Loucy (cell line): ENCODE data around the gene BRICD5.

Experiments used
- H2AFZ ChIP-seq: fragments of 200-600 bp; sonication (generic); 2 replicates; pipeline ENCODE4 v1.6.0; 2016; ENCODE audit warnings: antibody characterized with exemption, mild to moderate bottlenecking, low read length, moderate library complexity
- H3F3A ChIP-seq: fragments of 200-600 bp; 2 replicates; pipeline ENCODE4 v1.6.0; 2016; ENCODE audit warnings: antibody characterized with exemption, low read depth, mild to moderate bottlenecking
- H3K27me3 ChIP-seq: fragments of 200-600 bp; sonication (generic); 2 replicates; pipeline ENCODE4 v1.6.1; 2014; ENCODE audit warnings: low read length, mild to moderate bottlenecking; ENCODE audit not compliant: insufficient read depth, poor library complexity, severe bottlenecking
- H3K36me3 ChIP-seq: fragments of 200-600 bp; sonication (generic); 2 replicates; pipeline ENCODE4 v1.6.1; 2016; ENCODE audit warnings: low read length; ENCODE audit not compliant: insufficient read depth
- H3K4me1 ChIP-seq: fragments of 200-600 bp; sonication (generic); 2 replicates; pipeline ENCODE4 v1.5.1; 2014; ENCODE audit warnings: low read length, mild to moderate bottlenecking; ENCODE audit not compliant: insufficient read depth, poor library complexity, severe bottlenecking
- H3K4me2 ChIP-seq: fragments of 200-600 bp; sonication (generic); 2 replicates; pipeline ENCODE4 v1.6.0; 2014; ENCODE audit warnings: antibody characterized with exemption, low read length, low read depth, mild to moderate bottlenecking; ENCODE audit not compliant: poor library complexity, severe bottlenecking
- H3K4me3 ChIP-seq: fragments of 200-600 bp; sonication (generic); 2 replicates; pipeline ENCODE4 v1.5.1; 2014; ENCODE audit warnings: low read length, mild to moderate bottlenecking, mixed read lengths; ENCODE audit not compliant: poor library complexity, severe bottlenecking
- H3K79me2 ChIP-seq: fragments of 200-600 bp; sonication (generic); 2 replicates; pipeline ENCODE4 v1.6.1; 2014; ENCODE audit warnings: low read length; ENCODE audit not compliant: insufficient read depth
- H3K9ac ChIP-seq: fragments of 200-600 bp; sonication (generic); 2 replicates; pipeline ENCODE4 v1.6.0; 2014; ENCODE audit warnings: mild to moderate bottlenecking, low read depth, low read length, moderate library complexity; ENCODE audit not compliant: poor library complexity, severe bottlenecking
- H3K9me2 ChIP-seq: fragments of 200-600 bp; sonication (generic); replicated peaks from 2 replicates; pipeline ENCODE4 v1.6.1; 2016; ENCODE audit warnings: low read depth, low read length, mixed read lengths
- H3K9me3 ChIP-seq: fragments of 200-600 bp; sonication (generic); 2 replicates; pipeline ENCODE4 v1.6.1; 2014; ENCODE audit warnings: mild to moderate bottlenecking, antibody characterized with exemption, low read length, low read depth; ENCODE audit not compliant: insufficient read depth
- H4K20me1 ChIP-seq: fragments of 200-600 bp; sonication (generic); 2 replicates; pipeline ENCODE4 v1.6.0; 2014; ENCODE audit warnings: antibody characterized with exemption, low read length, mild to moderate bottlenecking; ENCODE audit not compliant: insufficient read depth, poor library complexity, severe bottlenecking
- EZH2phosphoT487 ChIP-seq: fragments of 200-600 bp; IDR thresholded peaks from 2 replicates; pipeline ENCODE4 v1.6.1; 2018; ENCODE audit warnings: antibody characterized with exemption, mild to moderate bottlenecking, moderate library complexity, borderline replicate concordance
- TF ChIP-seq, protein P1 (sequence below): fragments of 200-600 bp; sonication (generic); conservative IDR thresholded peaks from 2 replicates; pipeline ENCODE4 v1.5.1; 2014; ENCODE audit warnings: mild to moderate bottlenecking, antibody characterized with exemption, low read length

The BRICD5 gene

DNA sequence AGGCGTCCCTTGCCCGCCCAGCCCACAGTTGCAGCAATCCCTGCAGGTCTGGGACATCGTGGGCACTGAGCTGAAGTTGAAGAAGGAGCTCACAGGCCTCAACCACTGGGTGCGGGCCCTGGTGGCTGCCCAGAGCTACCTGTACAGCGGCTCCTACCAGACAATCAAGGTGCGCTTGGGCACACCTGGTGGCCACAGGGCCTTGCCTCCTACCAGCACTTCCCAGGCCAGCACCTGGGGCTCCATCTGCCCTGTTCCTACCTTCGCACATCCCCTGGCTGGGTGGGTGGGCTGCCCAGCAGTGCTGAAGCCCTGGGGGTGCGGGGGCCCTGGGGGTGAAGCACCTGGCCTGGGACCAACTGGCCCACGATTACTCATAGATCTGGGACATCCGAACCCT is 35.2 kb downstream of the BRICD5 start:
- no peaks in the 10 kb centered on the region for H3K79me2 ChIP-seq
- TF ChIP-seq EZH2phosphoT487, result no peak
- TF ChIP-seq, protein P1, sequence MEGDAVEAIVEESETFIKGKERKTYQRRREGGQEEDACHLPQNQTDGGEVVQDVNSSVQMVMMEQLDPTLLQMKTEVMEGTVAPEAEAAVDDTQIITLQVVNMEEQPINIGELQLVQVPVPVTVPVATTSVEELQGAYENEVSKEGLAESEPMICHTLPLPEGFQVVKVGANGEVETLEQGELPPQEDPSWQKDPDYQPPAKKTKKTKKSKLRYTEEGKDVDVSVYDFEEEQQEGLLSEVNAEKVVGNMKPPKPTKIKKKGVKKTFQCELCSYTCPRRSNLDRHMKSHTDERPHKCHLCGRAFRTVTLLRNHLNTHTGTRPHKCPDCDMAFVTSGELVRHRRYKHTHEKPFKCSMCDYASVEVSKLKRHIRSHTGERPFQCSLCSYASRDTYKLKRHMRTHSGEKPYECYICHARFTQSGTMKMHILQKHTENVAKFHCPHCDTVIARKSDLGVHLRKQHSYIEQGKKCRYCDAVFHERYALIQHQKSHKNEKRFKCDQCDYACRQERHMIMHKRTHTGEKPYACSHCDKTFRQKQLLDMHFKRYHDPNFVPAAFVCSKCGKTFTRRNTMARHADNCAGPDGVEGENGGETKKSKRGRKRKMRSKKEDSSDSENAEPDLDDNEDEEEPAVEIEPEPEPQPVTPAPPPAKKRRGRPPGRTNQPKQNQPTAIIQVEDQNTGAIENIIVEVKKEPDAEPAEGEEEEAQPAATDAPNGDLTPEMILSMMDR, result no peak
- no peaks in the 10 kb centered on the region for H3F3A ChIP-seq
- H3K9me3 ChIP-seq, result no peaks in the 10 kb centered on the region
- no peak overlapping the region for H3K9ac ChIP-seq
- no peak overlapping the region for H2AFZ ChIP-seq
- no peaks in the 10 kb centered on the region for H3K27me3 ChIP-seq
- no peaks in the 10 kb centered on the region for H4K20me1 ChIP-seq
- no peaks in the 10 kb centered on the region for H3K9me2 ChIP-seq
- H3K4me3 ChIP-seq, result no peak overlapping the region
- no peaks in the 10 kb centered on the region for H3K4me1 ChIP-seq
- no peaks in the 10 kb centered on the region; the same call in 1 of the 2 replicates for H3K36me3 ChIP-seq
- H3K4me2 ChIP-seq, result no peak overlapping the region

DNA sequence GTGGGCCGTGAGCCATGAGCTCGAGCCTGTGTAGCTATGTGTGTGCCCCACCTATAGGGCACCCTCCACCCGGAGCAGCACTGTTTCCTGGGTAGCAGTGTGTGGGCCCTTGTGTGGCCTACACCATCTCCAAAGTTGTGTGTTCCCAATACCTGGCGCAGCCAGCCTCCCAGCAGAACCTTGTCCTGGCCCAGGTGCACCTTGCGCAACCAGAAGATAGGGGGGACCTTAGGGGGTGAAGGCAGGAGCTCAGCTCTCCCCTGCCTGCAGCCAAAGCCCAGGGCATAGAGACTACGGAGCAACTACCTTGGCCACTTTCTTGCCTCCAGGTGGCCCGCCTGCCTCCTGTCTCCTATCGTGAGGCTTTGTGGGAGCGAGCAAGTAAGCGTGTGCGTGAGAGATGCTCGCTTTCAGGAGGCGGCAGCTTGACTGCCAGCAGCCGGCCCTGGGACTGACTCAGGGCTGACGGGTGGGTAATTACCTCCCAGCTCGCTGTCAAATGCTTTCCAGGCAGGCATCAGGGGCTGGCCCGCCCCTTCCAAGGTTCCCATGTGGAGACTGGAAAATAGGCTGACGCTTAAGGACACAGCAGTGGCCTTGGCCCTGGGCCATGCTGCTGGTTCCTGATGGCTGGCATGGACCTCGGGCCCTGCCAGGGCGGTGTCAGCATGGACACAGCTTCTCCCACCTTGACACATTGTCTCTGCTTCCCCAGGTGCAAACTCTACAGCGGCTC is 36.1 kb downstream of the BRICD5 start:
- no peak overlapping the region for H3K4me2 ChIP-seq
- H3K9me3 ChIP-seq, result no peaks in the 10 kb centered on the region
- H4K20me1 ChIP-seq, result no peaks in the 10 kb centered on the region
- no peaks in the 10 kb centered on the region for H3K79me2 ChIP-seq
- H3F3A ChIP-seq, result no peaks in the 10 kb centered on the region
- TF ChIP-seq, protein P1, result no peak
- TF ChIP-seq EZH2phosphoT487, result no peak
- H3K27me3 ChIP-seq, result no peaks in the 10 kb centered on the region
- no peak overlapping the region for H3K4me3 ChIP-seq
- H2AFZ ChIP-seq, result no peak overlapping the region
- H3K9me2 ChIP-seq, result no peaks in the 10 kb centered on the region
- no peaks in the 10 kb centered on the region; the same call in 1 of the 2 replicates for H3K36me3 ChIP-seq
- no peak overlapping the region for H3K9ac ChIP-seq
- no peaks in the 10 kb centered on the region for H3K4me1 ChIP-seq

DNA sequence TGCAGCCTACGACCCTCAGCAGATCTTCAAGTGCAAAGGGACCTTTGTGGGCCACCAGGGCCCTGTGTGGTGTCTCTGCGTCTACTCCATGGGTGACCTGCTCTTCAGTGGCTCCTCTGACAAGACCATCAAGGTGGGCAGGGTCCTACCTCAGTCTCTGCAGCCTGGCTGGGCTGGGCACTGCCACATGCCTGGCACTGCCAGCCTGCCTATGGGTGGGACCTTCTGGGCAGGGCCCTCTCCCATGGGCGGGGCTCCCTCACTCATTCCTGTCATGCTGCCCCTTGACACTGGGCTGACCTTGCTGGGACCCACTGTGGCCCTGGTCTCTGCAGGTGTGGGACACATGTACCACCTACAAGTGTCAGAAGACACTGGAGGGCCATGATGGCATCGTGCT is 36.7 kb downstream of the BRICD5 start:
- Histone ChIP-seq H3K9me3 (no peaks in the 10 kb centered on the region), H4K20me1 (no peaks in the 10 kb centered on the region), H3F3A (no peaks in the 10 kb centered on the region), H3K4me3 (no peak overlapping the region), H3K27me3 (no peaks in the 10 kb centered on the region), H3K36me3 (no peaks in the 10 kb centered on the region; the same call in 1 of the 2 replicates), H3K4me1 (no peaks in the 10 kb centered on the region), H3K79me2 (no peaks in the 10 kb centered on the region), H2AFZ (no peak overlapping the region), H3K9me2 (no peaks in the 10 kb centered on the region), H3K9ac (no peak overlapping the region), H3K4me2 (no peak overlapping the region)
- TF ChIP-seq, protein P1, result no peak
- no peak for TF ChIP-seq EZH2phosphoT487
